HG03565 (cell line): ENCODE results near the gene PSMB10.
A peak's percentile ranks its signal among the peaks of the same experiment; 100 is the strongest.
"Not testable (repeated sequence)": the region's sequence is repeated elsewhere in the genome, so short reads cannot be mapped to it uniquely, and the experiment has no call there.

Experiments
- ATAC-seq: cut with Tn5 transposase; IDR thresholded peaks from one replicate; pipeline ENCODE4 v1.9.1; 2021; ENCODE audit warnings: mild to moderate bottlenecking, moderate library complexity; ENCODE audit not compliant: unreplicated experiment

Gene PSMB10

GRCh38 chr16:67936124-67936879 is at the start of gene PSMB10:
PSMB10 (minus strand) TSS chr16:67936850; CDS start chr16:67936749, 101 bp downstream.
- ATAC-seq = no peak

GRCh38 chr16:67982011-67982696 is 45.5 kb upstream of the PSMB10 start:
- ATAC-seq = no peak

- no peak for ATAC-seq
Measured at GRCh38 chr16:67979955-67980678, 43.5 kb upstream of the PSMB10 start, which contains the start of gene DPEP3. DPEP3 (minus strand) TSS chr16:67980499; CDS start chr16:67980380, 119 bp downstream.

- no peak for ATAC-seq
Measured at GRCh38 chr16:67977469-67978227, 41.0 kb upstream of the PSMB10 start.

- ATAC-seq = no peak
Measured at GRCh38 chr16:67977005-67977404, 40.4 kb upstream of the PSMB10 start.

GRCh38 chr16:67976205-67976604 is 39.6 kb upstream of the PSMB10 start:
- ATAC-seq = no peak

- no peak for ATAC-seq
Measured at GRCh38 chr16:67975321-67976105, 38.9 kb upstream of the PSMB10 start.

GRCh38 chr16:67972285-67972684 is 35.6 kb upstream of the PSMB10 start:
- not testable (repeated sequence) for ATAC-seq

GRCh38 chr16:67971111-67971510 is 34.5 kb upstream of the PSMB10 start:
- ATAC-seq = no peak

GRCh38 chr16:67969254-67970039 is 32.8 kb upstream of the PSMB10 start:
- ATAC-seq = no peak

- peak; percentile 63 for ATAC-seq
Measured at GRCh38 chr16:67968400-67969253, 32.0 kb upstream of the PSMB10 start, which contains the start of gene SLC12A4. SLC12A4 (minus strand) TSS chr16:67968637; CDS start chr16:67968553, 84 bp downstream.

- peak; percentile 18 for ATAC-seq
Measured at GRCh38 chr16:67967958-67968399, 31.3 kb upstream of the PSMB10 start.

GRCh38 chr16:67967183-67967957 is 30.7 kb upstream of the PSMB10 start:
- ATAC-seq = no peak

GRCh38 chr16:67966549-67967182 is 30.0 kb upstream of the PSMB10 start:
- no peak for ATAC-seq

- ATAC-seq = no peak
Measured at GRCh38 chr16:67965668-67966548, 29.3 kb upstream of the PSMB10 start.
